WTC11 (cell line): ENCODE results near the gene CACNA1H.

Experiments
- JUN ChIP-seq: sonication (generic); formaldehyde crosslinking; IDR thresholded peaks from 2 replicates; pipeline ENCODE4 v1.8.0; 2023; ENCODE audit warnings: mild to moderate bottlenecking, missing genetic modification reagents
- ZNF396 ChIP-seq: fragments of 250-450 bp; sonication (Bioruptor Pico); IDR thresholded peaks from 2 replicates; pipeline ENCODE4 v1.8.0; 2021; ENCODE audit warnings: mild to moderate bottlenecking, moderate library complexity, borderline replicate concordance
- TF ChIP-seq, protein P1 (sequence below): fragments of 200-600 bp; IDR thresholded peaks from 2 replicates; pipeline ENCODE4 v1.8.0; 2022; ENCODE audit warnings: antibody characterized with exemption
- TF ChIP-seq, protein P2 (sequence below): sonication (generic); formaldehyde crosslinking; IDR thresholded peaks from 2 replicates; pipeline ENCODE4 v1.8.0; 2022; ENCODE audit warnings: mild to moderate bottlenecking, missing genetic modification reagents

DNA sequence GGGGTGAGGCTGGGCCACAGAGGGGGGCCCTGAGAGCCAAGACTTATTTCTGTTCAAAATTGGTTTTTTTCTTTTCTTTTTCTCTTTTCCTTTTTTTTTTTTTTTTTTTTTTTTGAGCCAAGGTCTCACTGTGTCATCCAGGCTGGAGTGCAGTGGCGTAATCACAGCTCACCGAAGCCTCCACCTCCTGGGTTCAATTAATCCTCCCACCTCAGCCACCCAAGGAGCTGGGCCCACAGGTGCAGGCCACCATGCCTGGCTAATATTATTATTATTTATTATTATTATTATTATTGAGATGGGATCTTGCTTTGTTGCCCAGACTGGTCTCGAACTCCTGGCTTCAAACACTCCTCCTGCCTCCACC, 17.5 kb upstream of the CACNA1H start:
- TF ChIP-seq, protein P1, sequence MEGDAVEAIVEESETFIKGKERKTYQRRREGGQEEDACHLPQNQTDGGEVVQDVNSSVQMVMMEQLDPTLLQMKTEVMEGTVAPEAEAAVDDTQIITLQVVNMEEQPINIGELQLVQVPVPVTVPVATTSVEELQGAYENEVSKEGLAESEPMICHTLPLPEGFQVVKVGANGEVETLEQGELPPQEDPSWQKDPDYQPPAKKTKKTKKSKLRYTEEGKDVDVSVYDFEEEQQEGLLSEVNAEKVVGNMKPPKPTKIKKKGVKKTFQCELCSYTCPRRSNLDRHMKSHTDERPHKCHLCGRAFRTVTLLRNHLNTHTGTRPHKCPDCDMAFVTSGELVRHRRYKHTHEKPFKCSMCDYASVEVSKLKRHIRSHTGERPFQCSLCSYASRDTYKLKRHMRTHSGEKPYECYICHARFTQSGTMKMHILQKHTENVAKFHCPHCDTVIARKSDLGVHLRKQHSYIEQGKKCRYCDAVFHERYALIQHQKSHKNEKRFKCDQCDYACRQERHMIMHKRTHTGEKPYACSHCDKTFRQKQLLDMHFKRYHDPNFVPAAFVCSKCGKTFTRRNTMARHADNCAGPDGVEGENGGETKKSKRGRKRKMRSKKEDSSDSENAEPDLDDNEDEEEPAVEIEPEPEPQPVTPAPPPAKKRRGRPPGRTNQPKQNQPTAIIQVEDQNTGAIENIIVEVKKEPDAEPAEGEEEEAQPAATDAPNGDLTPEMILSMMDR = no peak
- TF ChIP-seq JUN (CRISPR knock-in tag) = no peak
- no peak for TF ChIP-seq ZNF396 (CRISPR knock-in tag)
- TF ChIP-seq, protein P2, sequence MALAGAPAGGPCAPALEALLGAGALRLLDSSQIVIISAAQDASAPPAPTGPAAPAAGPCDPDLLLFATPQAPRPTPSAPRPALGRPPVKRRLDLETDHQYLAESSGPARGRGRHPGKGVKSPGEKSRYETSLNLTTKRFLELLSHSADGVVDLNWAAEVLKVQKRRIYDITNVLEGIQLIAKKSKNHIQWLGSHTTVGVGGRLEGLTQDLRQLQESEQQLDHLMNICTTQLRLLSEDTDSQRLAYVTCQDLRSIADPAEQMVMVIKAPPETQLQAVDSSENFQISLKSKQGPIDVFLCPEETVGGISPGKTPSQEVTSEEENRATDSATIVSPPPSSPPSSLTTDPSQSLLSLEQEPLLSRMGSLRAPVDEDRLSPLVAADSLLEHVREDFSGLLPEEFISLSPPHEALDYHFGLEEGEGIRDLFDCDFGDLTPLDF = no peak
